Measurements from ENCODE around the gene HARS2.

The HARS2 gene

DNA sequence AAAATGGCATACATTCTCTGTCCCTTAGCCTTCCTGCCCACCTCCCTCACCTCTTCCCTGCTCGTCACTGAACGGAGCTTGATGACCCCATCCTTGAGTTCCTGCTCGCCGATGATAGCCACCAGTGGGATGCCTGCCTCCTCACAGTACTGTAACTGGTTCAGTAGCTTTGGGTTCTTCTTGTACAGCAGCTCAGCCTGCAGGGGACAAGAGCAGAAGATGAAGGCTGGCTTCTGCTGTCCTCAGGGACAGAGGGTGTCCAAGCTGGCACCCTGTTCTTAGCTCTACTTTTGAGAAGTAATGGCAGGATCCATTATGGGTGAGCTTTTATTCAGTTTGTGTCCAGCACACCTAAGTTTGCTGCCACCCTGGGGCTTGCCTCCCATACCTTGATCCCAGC is 16.6 kb upstream of the HARS2 start:
- no peak for DNase-seq (ENCODE audit: low read depth)
- H3K4me3 ChIP-seq (ENCODE audit: control insufficient read depth, low read depth, low read length): no peak overlapping the region
- TF ChIP-seq, protein P1, sequence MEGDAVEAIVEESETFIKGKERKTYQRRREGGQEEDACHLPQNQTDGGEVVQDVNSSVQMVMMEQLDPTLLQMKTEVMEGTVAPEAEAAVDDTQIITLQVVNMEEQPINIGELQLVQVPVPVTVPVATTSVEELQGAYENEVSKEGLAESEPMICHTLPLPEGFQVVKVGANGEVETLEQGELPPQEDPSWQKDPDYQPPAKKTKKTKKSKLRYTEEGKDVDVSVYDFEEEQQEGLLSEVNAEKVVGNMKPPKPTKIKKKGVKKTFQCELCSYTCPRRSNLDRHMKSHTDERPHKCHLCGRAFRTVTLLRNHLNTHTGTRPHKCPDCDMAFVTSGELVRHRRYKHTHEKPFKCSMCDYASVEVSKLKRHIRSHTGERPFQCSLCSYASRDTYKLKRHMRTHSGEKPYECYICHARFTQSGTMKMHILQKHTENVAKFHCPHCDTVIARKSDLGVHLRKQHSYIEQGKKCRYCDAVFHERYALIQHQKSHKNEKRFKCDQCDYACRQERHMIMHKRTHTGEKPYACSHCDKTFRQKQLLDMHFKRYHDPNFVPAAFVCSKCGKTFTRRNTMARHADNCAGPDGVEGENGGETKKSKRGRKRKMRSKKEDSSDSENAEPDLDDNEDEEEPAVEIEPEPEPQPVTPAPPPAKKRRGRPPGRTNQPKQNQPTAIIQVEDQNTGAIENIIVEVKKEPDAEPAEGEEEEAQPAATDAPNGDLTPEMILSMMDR (IDR thresholded peaks at IDR 0.05; ENCODE audit: control insufficient read depth, insufficient read depth, low read depth, low read length, missing control alignments): no peak

DNA sequence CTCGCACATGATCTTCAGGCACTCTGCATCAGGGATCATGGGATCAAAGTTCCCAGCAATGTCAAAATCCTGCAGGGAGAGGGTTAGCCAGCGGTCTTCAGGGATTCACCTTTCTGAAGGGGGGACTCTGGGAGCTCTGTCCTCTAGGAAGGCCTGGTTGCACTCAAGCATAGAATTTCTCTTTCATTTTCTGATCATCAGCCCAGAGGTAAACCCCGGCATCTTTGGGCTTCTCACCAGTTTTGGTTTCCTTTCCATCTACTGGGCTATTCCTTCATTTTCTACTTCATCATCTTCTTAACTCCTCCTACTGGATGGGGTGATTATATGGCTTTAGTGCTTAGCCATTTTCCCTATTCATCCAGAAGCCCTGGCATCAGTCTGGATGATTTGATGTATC is 13.3 kb upstream of the HARS2 start:
- DNase-seq (ENCODE audit: low read depth): no peak
- TF ChIP-seq, protein P1 (IDR thresholded peaks at IDR 0.05; ENCODE audit: control insufficient read depth, insufficient read depth, low read depth, low read length, missing control alignments): no peak
- H3K4me3 ChIP-seq (ENCODE audit: control insufficient read depth, low read depth, low read length): no peak overlapping the region

DNA sequence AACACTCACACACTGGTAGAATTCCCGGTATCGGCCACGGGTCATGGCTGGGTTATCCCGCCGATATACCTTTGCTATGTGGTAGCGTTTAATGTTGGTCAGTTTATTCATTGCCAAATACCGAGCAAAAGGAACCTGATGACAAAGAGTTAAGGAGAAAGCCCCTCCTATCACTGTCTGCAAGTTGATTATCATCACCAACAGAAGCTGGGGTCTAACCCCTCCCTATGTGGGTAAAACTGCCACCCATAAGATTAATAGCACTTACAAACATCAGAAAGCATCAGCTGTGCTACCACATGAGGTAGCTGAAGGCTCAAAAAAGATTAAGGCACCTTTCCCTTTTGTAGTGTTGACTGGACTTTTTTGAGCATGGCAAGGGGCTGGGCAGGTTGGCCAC is 12.3 kb upstream of the HARS2 start:
- H3K4me3 ChIP-seq (ENCODE audit: control insufficient read depth, low read depth, low read length): no peak overlapping the region
- TF ChIP-seq, protein P1 (IDR thresholded peaks at IDR 0.05; ENCODE audit: control insufficient read depth, insufficient read depth, low read depth, low read length, missing control alignments): no peak
- no peak for DNase-seq (ENCODE audit: low read depth)

DNA sequence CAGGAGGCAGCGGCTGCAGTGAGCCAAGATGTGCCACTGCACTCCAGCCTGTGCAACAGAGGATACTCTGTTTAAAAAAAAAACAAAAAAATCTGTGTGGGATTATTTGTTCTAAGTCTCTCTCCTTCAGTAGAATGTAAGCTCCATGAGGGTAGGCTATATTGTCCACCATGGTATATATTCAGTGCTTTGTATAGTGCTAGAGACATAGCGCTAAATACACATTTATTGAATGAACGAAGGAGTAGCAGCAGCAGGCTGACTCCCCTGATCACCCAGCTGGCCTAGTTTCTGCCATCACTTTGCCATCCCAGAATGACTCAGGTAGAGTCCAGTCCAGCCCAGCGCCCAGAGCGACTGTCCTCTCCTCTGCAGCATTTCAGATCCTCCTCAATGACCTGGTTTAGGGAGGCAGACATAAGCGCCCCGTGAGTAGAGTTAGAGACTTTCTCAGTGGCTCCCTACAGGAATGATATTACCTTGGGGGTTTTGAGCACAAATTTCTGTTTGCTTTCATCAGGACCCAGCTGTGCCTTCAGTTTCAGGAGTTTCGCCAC is 801 bp upstream of the HARS2 start:
- DNase-seq (ENCODE audit: low read depth): no peak
- TF ChIP-seq, protein P1 (IDR thresholded peaks at IDR 0.05; ENCODE audit: control insufficient read depth, insufficient read depth, low read depth, low read length, missing control alignments): no peak
- H3K4me3 ChIP-seq (ENCODE audit: control insufficient read depth, low read depth, low read length): peak overlapping the region; percentile 85

DNA sequence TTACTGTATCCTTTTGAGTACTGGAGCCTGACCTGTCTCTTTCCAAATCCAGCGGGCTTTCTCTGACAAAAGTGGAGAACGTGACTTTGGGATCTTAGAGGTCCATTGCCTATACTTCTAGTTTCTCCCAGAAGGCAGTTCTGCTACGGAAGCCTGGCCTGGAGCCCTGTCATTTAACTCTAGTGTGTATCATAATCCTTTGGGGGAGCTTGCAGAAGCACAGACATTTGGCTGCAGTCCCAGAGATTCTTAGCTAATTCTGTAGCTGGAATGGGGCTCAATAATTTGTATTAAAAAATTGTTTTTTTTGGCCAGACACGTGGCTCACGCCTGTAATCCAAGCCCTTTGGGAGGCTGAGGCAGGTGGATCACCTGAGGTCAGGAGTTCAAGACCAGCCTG is 3.0 kb downstream of the HARS2 start:
- no peak for DNase-seq (ENCODE audit: low read depth)
- H3K4me3 ChIP-seq (ENCODE audit: control insufficient read depth, low read depth, low read length): no peak overlapping the region
- TF ChIP-seq, protein P1 (IDR thresholded peaks at IDR 0.05; ENCODE audit: control insufficient read depth, insufficient read depth, low read depth, low read length, missing control alignments): no peak

DNA sequence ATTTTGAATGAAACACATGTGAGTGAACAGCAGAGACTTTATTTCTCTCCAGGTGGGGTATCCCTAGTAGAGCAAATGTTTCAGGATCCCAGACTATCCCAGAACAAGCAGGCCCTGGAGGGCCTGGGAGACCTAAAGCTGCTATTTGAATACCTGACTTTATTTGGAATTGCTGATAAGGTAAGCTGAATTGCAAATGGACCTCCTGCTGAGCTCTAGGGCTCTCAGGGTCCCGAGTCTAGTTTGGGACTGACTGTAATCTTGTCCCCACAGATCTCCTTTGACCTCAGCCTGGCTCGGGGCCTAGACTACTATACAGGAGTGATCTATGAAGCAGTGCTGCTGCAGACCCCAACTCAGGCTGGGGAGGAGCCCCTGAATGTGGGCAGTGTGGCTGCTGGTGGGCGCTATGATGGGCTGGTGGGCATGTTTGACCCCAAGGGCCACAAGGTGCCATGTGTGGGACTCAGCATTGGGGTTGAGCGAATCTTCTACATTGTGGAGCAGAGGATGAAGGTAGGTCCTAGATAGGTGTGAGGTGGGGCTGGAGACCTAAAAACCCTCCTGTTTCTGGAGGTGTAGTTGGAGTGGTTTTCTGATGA is 5.7 kb downstream of the HARS2 start:
- H3K4me3 ChIP-seq (ENCODE audit: control insufficient read depth, low read depth, low read length): no peak overlapping the region
- no peak for DNase-seq (ENCODE audit: low read depth)
- TF ChIP-seq, protein P1 (IDR thresholded peaks at IDR 0.05; ENCODE audit: control insufficient read depth, insufficient read depth, low read depth, low read length, missing control alignments): no peak

All from AG09309 (cell line).